HepG2 (cell line): ENCODE measurements around the gene METTL15. TPM values are rescaled to one million over a fixed set of nuclear protein-coding genes. Genes with fewer than 3 reads are reported as not detected.
A peak's percentile ranks its signal among the peaks of the same experiment; 100 is the strongest.

Source experiments
- ATF7 ChIP-seq, 2 experiments: fragments of 450-650 bp in 1 of 2; sonication (generic) in 1 of 2; formaldehyde crosslinking in 1 of 2; IDR thresholded peaks; 2 replicates each; pipeline versions ENCODE4 v1.4.0 to v1.6.1; 2016 to 2020; ENCODE audit warnings: antibody characterized with exemption in 1 of 2, mild to moderate bottlenecking in 1 of 2, missing genetic modification reagents in 1 of 2
- CREM ChIP-seq, 2 experiments: sonication (generic) in 1 of 2; formaldehyde crosslinking in 1 of 2; IDR thresholded peaks; 2 replicates each; pipeline versions ENCODE4 v1.4.0 to v1.6.1; 2016 to 2020; ENCODE audit warnings: antibody characterized with exemption in 1 of 2, mild to moderate bottlenecking in 1 of 2, missing genetic modification reagents in 1 of 2
- FOXK2 ChIP-seq: fragments of 450-650 bp; IDR thresholded peaks from 2 replicates; pipeline ENCODE4 v1.6.1; 2016
- HNRNPLL ChIP-seq: fragments of 200-400 bp; formaldehyde crosslinking; IDR thresholded peaks from 2 replicates; pipeline ENCODE4 v1.6.1; 2017; ENCODE audit warnings: mild to moderate bottlenecking, low read depth, low read length; ENCODE audit not compliant: poor library complexity, severe bottlenecking
- HOXA3 ChIP-seq: sonication (generic); formaldehyde crosslinking; IDR thresholded peaks from 2 replicates; pipeline ENCODE4 v1.5.0; 2020; ENCODE audit warnings: missing genetic modification reagents
- LBX2 ChIP-seq: sonication (generic); formaldehyde crosslinking; IDR thresholded peaks from 2 replicates; pipeline ENCODE4 v1.5.0; 2020; ENCODE audit warnings: missing genetic modification reagents, mild to moderate bottlenecking, borderline replicate concordance
- PAXIP1 ChIP-seq: sonication (generic); formaldehyde crosslinking; conservative IDR thresholded peaks from 2 replicates; pipeline ENCODE4 v1.4.0; 2020; ENCODE audit warnings: mild to moderate bottlenecking, missing genetic modification reagents, moderate library complexity
- PHB2 ChIP-seq: fragments of 450-650 bp; IDR thresholded peaks from 2 replicates; pipeline ENCODE4 v1.6.1; 2018; ENCODE audit not compliant: partially characterized antibody
- PTBP1 ChIP-seq: fragments of 200-400 bp; formaldehyde crosslinking; IDR thresholded peaks from 2 replicates; pipeline ENCODE4 v1.6.1; 2018; ENCODE audit warnings: low read length, low read depth; ENCODE audit not compliant: poor library complexity, severe bottlenecking
- SMAD3 ChIP-seq: sonication (generic); formaldehyde crosslinking; IDR thresholded peaks from 2 replicates; pipeline ENCODE4 v1.4.0; 2020; ENCODE audit warnings: missing genetic modification reagents
- SP140L ChIP-seq: sonication (generic); formaldehyde crosslinking; IDR thresholded peaks from 2 replicates; pipeline ENCODE4 v1.4.0; 2020; ENCODE audit warnings: missing genetic modification reagents, borderline replicate concordance
- ZC3H4 ChIP-seq: sonication (generic); formaldehyde crosslinking; IDR thresholded peaks from 2 replicates; pipeline ENCODE4 v1.4.0; 2020; ENCODE audit warnings: missing genetic modification reagents, borderline replicate concordance
- ZMAT3 ChIP-seq: sonication (generic); formaldehyde crosslinking; conservative IDR thresholded peaks from 2 replicates; pipeline ENCODE4 v1.7.0; 2021; ENCODE audit warnings: missing genetic modification reagents
- ZNF761 ChIP-seq: sonication (generic); formaldehyde crosslinking; conservative IDR thresholded peaks from 2 replicates; pipeline ENCODE4 v1.4.0; 2020; ENCODE audit warnings: mild to moderate bottlenecking, missing genetic modification reagents
- ZSCAN25 ChIP-seq: sonication (generic); formaldehyde crosslinking; IDR thresholded peaks from 2 replicates; pipeline ENCODE4 v1.8.0; 2022; ENCODE audit warnings: mild to moderate bottlenecking, missing genetic modification reagents
- ZSCAN29 ChIP-seq: sonication (generic); formaldehyde crosslinking; conservative IDR thresholded peaks from 2 replicates; pipeline ENCODE4 v1.4.0; 2020; ENCODE audit warnings: mild to moderate bottlenecking, missing genetic modification reagents
- polyA plus RNA-seq, 8 experiments: library from polyadenylated mRNA; depleted of rRNA in 3 of 8; stranded (reverse) in 7 of 8; unstranded in 1 of 8; fragments of >200 nt; fragmentation: Illumina TruSeq in 4 of 8; extraction: Trizol in 4 of 8; gene quantifications; 2 replicates each; pipeline versions ENCODE4 v1.2.1 to v1.2.3, GENCODE V29; 2011 to 2016; ENCODE audit warnings: low read depth in 4 of 8, missing spikeins in 1 of 8, mixed read lengths in 1 of 8; ENCODE audit not compliant: insufficient read depth in 1 of 8
- total RNA-seq, 5 experiments: library from RNA; depleted of rRNA; stranded (reverse); fragments of >200 nt; fragmentation: Illumina TruSeq; extraction: Trizol; gene quantifications; 2 replicates each; pipeline ENCODE4 v1.2.3, GENCODE V29; 2016; ENCODE audit warnings: low read depth in 1 of 5
- TF ChIP-seq, protein P1 (sequence below): sonication (generic); formaldehyde crosslinking; IDR thresholded peaks from 2 replicates; pipeline ENCODE4 v1.8.1; 2023; ENCODE audit warnings: missing genetic modification reagents, inconsistent platforms, borderline replicate concordance
- TF ChIP-seq, protein P2 (sequence below): sonication (generic); formaldehyde crosslinking; IDR thresholded peaks from 2 replicates; pipeline ENCODE4 v1.4.0; 2020; ENCODE audit warnings: missing genetic modification reagents, mild to moderate bottlenecking, borderline replicate concordance
- TF ChIP-seq, protein P3 (sequence below): sonication (generic); formaldehyde crosslinking; IDR thresholded peaks from 2 replicates; pipeline ENCODE4 v1.8.0; 2023; ENCODE audit warnings: mild to moderate bottlenecking, missing genetic modification reagents

METTL15 gene
- total and polyA plus RNA-seq, 2 of the 13 experiments (the other 11 are each of a cell fraction or from before 2014, with no cell fraction given) = 6.5 to 14.0 TPM

DNA sequence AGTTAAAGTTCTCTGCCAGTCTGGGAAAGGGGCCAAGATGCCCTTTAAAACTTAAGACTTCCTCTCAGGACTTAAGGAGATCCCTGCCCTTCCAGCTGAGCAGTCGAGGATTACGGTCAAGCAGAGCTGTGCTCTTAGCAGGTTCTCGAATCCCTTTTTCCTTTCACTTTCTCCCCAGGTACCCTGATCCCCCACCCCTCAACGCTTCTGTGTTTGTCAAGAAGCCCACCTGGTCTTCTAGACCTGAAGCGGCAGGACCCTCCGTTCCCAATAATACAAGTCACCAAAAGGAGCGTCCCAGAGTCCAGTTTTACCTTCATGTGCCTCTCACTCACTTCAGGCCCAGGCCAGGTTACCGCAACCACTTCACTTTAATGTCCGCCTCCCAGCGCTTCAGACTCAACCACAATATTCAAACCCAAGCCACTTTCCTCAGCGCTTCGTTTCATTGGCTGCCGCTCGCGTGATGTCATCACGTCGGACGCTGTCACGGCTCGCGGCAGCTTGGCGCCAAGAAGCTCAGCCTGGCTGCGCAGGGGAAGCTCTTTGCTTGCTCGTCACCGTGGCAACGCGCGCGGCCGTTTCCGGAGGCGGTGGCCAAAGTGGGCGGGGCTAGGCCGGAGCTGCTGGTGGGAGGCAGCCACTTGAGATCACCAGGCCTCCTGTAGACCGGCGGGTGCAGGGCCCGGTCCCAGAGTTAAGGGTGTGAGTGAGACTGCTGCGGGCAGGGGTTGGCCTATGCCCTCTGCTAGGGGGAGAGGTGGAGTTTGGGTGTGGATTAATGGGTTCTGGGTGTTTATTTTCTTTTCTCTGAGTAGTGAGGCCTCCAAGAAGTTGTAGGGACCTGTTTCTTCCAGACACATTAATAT is at the start of gene METTL15, which contains the start of gene KIF18A (continued):
- TF ChIP-seq LBX2 (no peak), PAXIP1 (CRISPR knock-in tag) (peak; percentile 23; the same call in 1 of the 2 replicates), SMAD3 (CRISPR knock-in tag) (no peak; the same call in 1 of the 2 replicates), PHB2 (no peak), FOXK2 (no peak), ZMAT3 (peak; percentile 50; the same call in 1 of the 2 replicates), HOXA3 (CRISPR knock-in tag) (peak; percentile 96), ZSCAN25 (CRISPR knock-in tag) (no peak), ZSCAN29 (CRISPR knock-in tag) (no peak), ZC3H4 (CRISPR knock-in tag) (no peak), PTBP1 (no peak), ZNF761 (CRISPR knock-in tag) (no peak), ATF7 (IDR thresholded peaks at IDR 0.05) (peak; percentile 69), ATF7 (CRISPR knock-in tag; IDR thresholded peaks at IDR 0.05) (0 out of 2 replicates have a peak, but pooled peaks have one; percentile 15), SP140L (CRISPR knock-in tag) (0 out of 2 replicates have a peak, but pooled peaks have one; percentile 38), CREM (IDR thresholded peaks at IDR 0.05) (peak; percentile 85), CREM (CRISPR knock-in tag; IDR thresholded peaks at IDR 0.05) (no peak), HNRNPLL (peak; percentile 71)
- TF ChIP-seq, protein P1, sequence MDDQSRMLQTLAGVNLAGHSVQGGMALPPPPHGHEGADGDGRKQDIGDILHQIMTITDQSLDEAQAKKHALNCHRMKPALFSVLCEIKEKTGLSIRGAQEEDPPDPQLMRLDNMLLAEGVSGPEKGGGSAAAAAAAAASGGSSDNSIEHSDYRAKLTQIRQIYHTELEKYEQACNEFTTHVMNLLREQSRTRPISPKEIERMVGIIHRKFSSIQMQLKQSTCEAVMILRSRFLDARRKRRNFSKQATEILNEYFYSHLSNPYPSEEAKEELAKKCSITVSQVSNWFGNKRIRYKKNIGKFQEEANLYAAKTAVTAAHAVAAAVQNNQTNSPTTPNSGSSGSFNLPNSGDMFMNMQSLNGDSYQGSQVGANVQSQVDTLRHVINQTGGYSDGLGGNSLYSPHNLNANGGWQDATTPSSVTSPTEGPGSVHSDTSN (CRISPR knock-in tag) = no peak
- TF ChIP-seq, protein P2, sequence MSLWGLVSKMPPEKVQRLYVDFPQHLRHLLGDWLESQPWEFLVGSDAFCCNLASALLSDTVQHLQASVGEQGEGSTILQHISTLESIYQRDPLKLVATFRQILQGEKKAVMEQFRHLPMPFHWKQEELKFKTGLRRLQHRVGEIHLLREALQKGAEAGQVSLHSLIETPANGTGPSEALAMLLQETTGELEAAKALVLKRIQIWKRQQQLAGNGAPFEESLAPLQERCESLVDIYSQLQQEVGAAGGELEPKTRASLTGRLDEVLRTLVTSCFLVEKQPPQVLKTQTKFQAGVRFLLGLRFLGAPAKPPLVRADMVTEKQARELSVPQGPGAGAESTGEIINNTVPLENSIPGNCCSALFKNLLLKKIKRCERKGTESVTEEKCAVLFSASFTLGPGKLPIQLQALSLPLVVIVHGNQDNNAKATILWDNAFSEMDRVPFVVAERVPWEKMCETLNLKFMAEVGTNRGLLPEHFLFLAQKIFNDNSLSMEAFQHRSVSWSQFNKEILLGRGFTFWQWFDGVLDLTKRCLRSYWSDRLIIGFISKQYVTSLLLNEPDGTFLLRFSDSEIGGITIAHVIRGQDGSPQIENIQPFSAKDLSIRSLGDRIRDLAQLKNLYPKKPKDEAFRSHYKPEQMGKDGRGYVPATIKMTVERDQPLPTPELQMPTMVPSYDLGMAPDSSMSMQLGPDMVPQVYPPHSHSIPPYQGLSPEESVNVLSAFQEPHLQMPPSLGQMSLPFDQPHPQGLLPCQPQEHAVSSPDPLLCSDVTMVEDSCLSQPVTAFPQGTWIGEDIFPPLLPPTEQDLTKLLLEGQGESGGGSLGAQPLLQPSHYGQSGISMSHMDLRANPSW = peak; percentile 70; the same call in 1 of the 2 replicates
- TF ChIP-seq, protein P3, sequence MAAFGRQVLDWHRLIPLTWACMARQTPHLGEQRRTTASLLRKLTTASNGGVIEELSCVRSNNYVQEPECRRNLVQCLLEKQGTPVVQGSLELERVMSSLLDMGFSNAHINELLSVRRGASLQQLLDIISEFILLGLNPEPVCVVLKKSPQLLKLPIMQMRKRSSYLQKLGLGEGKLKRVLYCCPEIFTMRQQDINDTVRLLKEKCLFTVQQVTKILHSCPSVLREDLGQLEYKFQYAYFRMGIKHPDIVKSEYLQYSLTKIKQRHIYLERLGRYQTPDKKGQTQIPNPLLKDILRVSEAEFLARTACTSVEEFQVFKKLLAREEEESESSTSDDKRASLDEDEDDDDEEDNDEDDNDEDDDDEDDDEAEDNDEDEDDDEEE (CRISPR knock-in tag) = no peak
